Measurements from ENCODE around the gene CSK.

- TF ChIP-seq CTCF (IDR thresholded peaks at IDR 0.05; ENCODE audit: low read depth, low read length) (no peak), EZH2phosphoT487 (IDR thresholded peaks at IDR 0.05; ENCODE audit: low read depth) (no peak)
Measured at GRCh38 chr15:74827614-74828013, 45.7 kb downstream of the CSK start.
